ENCODE results near the gene ARID3A.
A peak's percentile ranks its signal among the peaks of the same experiment; 100 is the strongest.

The ARID3A gene

DNA sequence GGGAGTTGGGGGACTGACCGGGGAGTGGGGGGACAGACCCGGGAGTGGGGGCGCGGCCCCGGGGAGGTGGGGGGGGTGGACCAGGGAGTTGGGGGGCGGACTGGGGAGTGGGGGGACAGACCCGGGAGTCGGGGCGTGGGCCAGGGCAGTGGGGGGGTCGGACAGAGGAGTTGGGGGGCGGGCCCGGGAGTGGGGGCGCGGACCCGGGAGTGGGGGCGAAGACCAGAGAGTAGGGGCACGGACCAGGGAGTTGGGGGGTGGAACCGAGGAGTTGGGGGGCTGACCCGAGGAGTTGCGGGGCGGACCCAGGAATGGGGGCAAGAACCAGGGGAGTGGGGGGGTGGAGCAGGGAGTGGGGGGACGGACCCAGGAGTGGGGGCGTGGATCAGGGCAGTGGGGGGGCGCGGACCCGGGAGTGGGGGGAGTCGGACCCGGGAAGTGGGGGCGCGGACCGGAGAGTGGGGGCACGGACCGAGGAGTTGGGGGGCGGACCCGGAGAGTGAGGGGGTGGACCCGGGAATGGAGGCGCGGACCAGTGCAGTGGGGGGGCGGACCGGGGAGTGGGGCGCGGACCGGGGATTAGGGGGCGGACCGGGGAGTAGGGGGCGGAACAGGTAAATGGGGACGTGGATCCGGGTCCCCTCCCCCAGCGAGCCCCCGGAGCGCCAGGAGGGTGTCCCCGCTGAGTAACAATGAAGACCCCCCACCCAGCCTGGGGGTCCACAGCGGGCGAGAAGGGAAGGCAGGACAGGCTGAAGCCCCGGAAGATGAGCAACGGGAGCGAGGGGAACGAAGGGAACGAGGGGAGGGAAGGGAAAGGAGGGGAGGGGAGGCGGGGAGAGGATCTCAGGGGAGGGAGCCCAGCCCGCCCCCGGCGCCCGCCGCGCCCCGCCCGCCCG, 13.4 kb upstream of the ARID3A start:
- no peak for DNase-seq

DNA sequence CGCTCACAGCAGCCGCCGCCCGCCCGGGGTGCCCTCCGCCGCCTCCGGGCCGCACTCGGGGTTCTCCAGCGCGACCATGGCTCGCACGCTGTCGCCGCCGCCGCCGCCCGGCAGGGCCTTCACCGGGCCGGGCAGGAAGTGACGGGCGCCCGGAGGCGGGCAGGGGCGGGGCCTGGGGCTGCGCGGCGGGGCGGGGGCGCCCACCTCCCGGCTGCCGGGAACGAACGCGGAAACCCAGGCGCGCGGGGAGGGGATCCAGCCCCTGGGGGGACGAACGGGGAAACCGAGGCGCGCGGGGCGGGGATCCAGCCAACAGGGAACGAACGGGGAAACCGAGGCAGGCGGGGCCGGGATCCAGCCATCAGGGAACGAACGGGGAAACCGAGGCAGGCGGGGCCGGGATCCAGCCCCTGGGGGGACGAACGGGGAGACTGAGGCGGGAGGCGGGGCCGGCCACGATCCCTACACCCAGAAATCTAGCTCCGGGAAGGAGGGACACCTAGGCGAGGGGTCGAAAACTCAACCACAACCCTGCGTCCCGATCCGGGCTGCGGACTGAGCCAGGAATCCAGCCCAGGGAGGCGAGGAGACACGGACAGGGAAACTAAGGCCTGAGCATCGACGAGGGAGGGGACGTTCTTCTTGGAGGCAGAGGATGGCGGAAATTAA, 12.6 kb upstream of the ARID3A start, which contains the start of gene R3HDM4:
Gene R3HDM4, minus strand, starts transcription at position 140 of the 669 bp plus-strand sequence. Its CDS starts 62 bp downstream, at position 78.
- peak; percentile 52 for DNase-seq

GRCh38 chr19:916645-917322, 9.1 kb upstream of the ARID3A start:
- DNase-seq = peak; percentile 67

- peak; percentile 61 for DNase-seq
Measured at GRCh38 chr19:917323-918151, 8.3 kb upstream of the ARID3A start, which contains the start of gene KISS1R. TSS of gene KISS1R (plus strand) at chr19:917333. CDS start at chr19:917503, 170 bp downstream.

GRCh38 chr19:918152-918437, 7.7 kb upstream of the ARID3A start:
- DNase-seq = no peak

GRCh38 chr19:918481-919198, 7.2 kb upstream of the ARID3A start:
- DNase-seq = no peak

GRCh38 chr19:919199-920050, 6.4 kb upstream of the ARID3A start:
- peak; percentile 61 for DNase-seq

DNA sequence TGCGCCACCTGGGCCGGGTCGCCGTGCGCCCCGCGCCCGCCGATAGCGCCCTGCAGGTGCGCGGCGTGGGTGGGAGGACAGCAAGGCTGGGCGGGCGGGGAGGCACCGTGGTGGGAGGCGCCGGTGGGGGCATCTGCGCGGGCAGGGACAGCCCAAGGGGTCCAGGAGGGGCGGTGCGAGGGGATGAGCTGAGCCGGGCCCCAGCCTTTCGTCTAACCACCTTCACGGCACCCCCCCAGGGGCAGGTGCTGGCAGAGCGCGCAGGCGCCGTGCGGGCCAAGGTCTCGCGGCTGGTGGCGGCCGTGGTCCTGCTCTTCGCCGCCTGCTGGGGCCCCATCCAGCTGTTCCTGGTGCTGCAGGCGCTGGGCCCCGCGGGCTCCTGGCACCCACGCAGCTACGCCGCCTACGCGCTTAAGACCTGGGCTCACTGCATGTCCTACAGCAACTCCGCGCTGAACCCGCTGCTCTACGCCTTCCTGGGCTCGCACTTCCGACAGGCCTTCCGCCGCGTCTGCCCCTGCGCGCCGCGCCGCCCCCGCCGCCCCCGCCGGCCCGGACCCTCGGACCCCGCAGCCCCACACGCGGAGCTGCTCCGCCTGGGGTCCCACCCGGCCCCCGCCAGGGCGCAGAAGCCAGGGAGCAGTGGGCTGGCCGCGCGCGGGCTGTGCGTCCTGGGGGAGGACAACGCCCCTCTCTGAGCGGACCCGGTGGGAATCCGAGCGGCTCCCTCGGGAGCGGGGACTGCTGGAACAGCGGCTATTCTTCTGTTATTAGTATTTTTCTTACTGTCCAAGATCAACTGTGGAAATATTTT, 5.6 kb upstream of the ARID3A start:
- DNase-seq = peak; percentile 61

- DNase-seq = no peak
Measured at GRCh38 chr19:924553-925086, 1.2 kb upstream of the ARID3A start.

DNA sequence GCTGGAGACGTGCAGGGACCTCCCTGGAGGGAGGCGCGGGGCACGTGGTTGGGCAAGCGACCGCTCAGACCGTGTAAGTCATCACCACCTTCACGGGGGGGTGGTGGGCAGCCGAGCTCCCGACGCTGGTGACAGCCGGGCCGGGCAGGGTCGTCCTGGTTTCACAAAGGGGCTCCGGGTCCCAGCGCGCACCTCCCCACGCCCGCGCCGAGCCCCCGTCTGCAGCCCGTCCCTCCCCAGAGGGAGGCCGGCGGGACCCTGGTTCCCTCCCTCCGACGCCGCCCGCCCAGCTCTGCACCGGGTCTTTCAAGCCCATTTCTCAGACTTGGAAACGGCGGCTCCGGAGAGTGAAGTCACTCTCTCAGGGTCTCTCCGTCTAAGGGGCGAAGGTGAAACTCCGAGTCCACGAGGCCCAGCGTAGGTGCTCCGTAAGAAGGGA, 729 bp upstream of the ARID3A start:
- peak; percentile 62 for DNase-seq

DNA sequence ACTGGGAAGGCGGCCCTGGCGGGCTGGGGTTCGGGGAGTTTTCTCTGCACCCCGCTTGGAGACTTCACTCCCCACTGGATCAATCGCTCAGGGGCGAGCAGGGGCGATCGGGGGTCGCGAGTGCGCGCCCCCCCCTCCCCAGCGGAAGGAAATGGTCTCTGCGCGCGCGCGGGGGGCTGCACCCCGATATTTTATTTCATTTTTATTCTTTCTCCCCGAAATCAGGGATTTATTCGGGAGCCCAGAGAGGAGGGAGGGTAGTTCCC, 421 bp downstream of the ARID3A start:
- DNase-seq = no peak

- no peak for DNase-seq
Measured at GRCh38 chr19:926589-927350, 935 bp downstream of the ARID3A start.

- DNase-seq = no peak
Measured at GRCh38 chr19:927351-927779, 1.5 kb downstream of the ARID3A start.

- no peak for DNase-seq
Measured at GRCh38 chr19:927780-928401, 2.1 kb downstream of the ARID3A start.

DNA sequence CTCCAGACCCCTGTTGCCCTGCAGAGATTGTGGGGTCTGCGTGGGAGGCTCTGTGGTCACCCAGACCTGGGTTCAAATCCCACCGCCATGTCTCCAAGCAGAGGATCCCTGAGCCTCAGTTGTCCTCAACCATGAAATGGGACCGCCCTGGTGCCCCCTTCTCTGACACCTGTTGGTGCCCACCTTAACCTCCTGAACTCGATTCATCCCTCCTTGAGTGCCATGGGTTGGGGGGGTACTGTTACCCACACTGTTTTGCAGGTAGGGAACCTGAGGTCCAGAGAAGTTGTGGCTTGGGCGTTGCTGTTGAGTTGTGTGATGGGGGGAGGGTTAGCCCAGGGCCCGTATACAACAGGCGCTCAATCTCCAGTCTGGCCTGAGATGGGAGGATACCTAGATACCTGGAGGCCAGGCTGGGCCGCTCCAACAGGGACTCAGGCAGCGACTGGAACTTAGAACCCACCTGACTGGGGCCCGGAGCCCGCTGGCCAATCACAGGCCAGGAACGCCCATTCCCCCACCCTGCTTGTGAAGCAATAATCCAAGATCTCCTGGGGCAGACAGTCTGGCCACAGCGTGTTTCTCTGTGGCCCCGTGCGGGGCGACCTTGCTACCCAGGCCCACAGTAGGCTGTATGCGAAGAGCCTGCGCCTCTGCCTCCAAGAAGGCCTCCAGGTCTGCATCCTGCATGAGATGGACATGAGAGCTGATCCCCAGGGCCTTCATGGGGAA, 2.8 kb downstream of the ARID3A start:
- no peak for DNase-seq

GRCh38 chr19:929203-929890, 3.5 kb downstream of the ARID3A start:
- no peak for DNase-seq

DNA sequence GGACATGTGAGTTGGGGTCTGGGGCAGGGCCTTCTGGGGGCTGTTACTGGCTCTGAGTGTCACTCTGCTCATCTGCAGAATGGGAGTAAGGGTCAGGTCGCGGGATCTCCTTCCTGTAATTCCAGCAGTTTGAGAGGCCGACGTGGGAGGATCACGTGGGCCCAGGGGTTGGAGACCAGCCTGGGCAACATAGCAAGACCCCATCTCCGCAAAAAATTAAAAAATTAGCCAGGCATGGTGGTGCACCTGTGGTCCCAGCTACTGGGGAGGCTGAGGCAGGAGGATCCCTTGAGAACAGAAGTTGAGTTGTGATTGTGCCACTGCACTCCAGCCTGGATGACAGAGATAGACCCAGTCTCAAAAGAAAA, 4.0 kb downstream of the ARID3A start:
- no peak for DNase-seq

Data from NCI-H774 (cell line).